ENCODE data around the gene VAV3.

GRCh38 chr1:107549152-107549810 is 415.7 kb downstream of the VAV3 start:
- TF ChIP-seq CTCF (IDR thresholded peaks at IDR 0.05; ENCODE audit: insufficient read depth, low read length), result no peak
- no peak for TF ChIP-seq POLR2AphosphoS5 (IDR thresholded peaks at IDR 0.05; ENCODE audit: low read depth)
- TF ChIP-seq REST (IDR thresholded peaks at IDR 0.05; ENCODE audit: insufficient replicate concordance, low read depth), result no peak
- TF ChIP-seq SPI1 (IDR thresholded peaks at IDR 0.05; ENCODE audit: borderline replicate concordance, low read depth), result no peak
